Measurements from ENCODE around the gene SYCP3. TPM values are rescaled to one million over a fixed set of nuclear protein-coding genes. Genes with fewer than 3 reads are reported as not detected.

Gene SYCP3
- total and polyA plus RNA-seq, 2 donors (not counting 1 experiment from before 2014, with no cell fraction given): 0.02 to 0.17 TPM

DNA sequence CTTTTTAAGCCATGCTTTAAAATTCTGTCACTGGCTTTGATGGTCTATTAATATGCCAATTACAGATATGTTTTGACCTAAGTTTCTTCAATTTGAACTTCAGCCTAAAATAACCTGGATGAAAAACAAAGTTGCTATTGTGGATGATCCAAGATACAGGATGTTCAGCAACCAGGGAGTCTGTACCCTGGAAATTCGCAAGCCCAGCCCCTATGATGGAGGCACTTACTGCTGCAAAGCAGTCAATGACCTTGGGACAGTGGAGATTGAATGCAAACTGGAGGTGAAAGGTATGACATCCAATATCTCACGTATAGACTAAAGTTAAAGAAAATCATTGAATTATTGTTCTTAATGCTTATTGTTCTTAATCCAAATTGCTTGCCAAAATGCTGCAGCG, 59.0 kb downstream of the SYCP3 start:
- H3K79me2 ChIP-seq (ENCODE audit: control insufficient read depth, insufficient read depth, low read length): no peaks in the 10 kb centered on the region
- no peaks in the 10 kb centered on the region for H3K27me3 ChIP-seq (ENCODE audit: control insufficient read depth, insufficient read depth, low read length)
- no peak overlapping the region for H3K4me2 ChIP-seq (ENCODE audit: extremely low read depth, insufficient read depth, low read length)
- H3K4me1 ChIP-seq (ENCODE audit: control insufficient read depth, extremely low read depth, insufficient read depth, low read length): no peaks in the 10 kb centered on the region
- no peak for DNase-seq (ENCODE audit: low read depth in 2 of 2)
- H3K9me3 ChIP-seq (ENCODE audit: control insufficient read depth, insufficient read depth, low read depth, low read length): no peaks in the 10 kb centered on the region
- H3K4me3 ChIP-seq (replicated peaks in 1 of 4; ENCODE audit: control extremely low read depth in 1 of 4, insufficient read depth in 1 of 4, low read depth in 3 of 4, low read length in 4 of 4): no peak overlapping the region
- H4K20me1 ChIP-seq (ENCODE audit: control insufficient read depth, extremely low read depth, insufficient read depth, low read length): no peaks in the 10 kb centered on the region
- H2AFZ ChIP-seq (ENCODE audit: low read length): no peak overlapping the region
- no peak overlapping the region for H3K9ac ChIP-seq (ENCODE audit: insufficient read depth, low read length)
- no peaks in the 10 kb centered on the region for H3K36me3 ChIP-seq (ENCODE audit: control insufficient read depth, insufficient read depth, low read length)
- no peak overlapping the region for H3K27ac ChIP-seq (ENCODE audit: insufficient read depth, low read length)
- TF ChIP-seq EZH2 (IDR thresholded peaks at IDR 0.05; ENCODE audit: low read length, missing control alignments): no peak
- no peak for TF ChIP-seq CTCF (conservative IDR thresholded peaks at IDR 0.05 in 1 of 2, IDR thresholded peaks at IDR 0.05 in 1 of 2; ENCODE audit: low read depth in 1 of 2, low read length in 2 of 2)

Other genes with a start within 250 kb of the SYCP3 start
- gene MYBPC1, start 144.5 kb downstream of the SYCP3 start, total RNA-seq: not detected in 2 replicates
- not detected in 2 replicates for gene MYBPC1, start 144.5 kb downstream of the SYCP3 start, polyA plus RNA-seq
- 62.9 and 65.2 TPM in 2 replicates for gene CHPT1, start 41.8 kb downstream of the SYCP3 start, total RNA-seq
- 31.9 and 34.8 TPM in 2 replicates for gene CHPT1, start 41.8 kb downstream of the SYCP3 start, polyA plus RNA-seq
- gene GNPTAB, start 91.5 kb upstream of the SYCP3 start, total RNA-seq: 44.4 and 49.7 TPM in 2 replicates
- gene GNPTAB, start 91.5 kb upstream of the SYCP3 start, polyA plus RNA-seq: 34.6 and 58.4 TPM in 2 replicates
- gene DRAM1, start 138.1 kb upstream of the SYCP3 start, total RNA-seq: 114 and 155 TPM in 2 replicates
- gene DRAM1, start 138.1 kb upstream of the SYCP3 start, polyA plus RNA-seq: 71.7 and 184 TPM in 2 replicates